GM10266 (cell line): ENCODE measurements around the gene PCDHGB5.
"Not testable (repeated sequence)": the region's sequence is repeated elsewhere in the genome, so short reads cannot be mapped to it uniquely, and the experiment has no call there.

Source experiments
- DNase-seq: peaks from one replicate; pipeline ENCODE4 v3.0.0; 2012; ENCODE audit errors: extremely low spot score
- CTCF ChIP-seq: IDR thresholded peaks from 2 replicates; pipeline ENCODE4 v1.5.1; 2012; ENCODE audit warnings: mild to moderate bottlenecking, low read depth; ENCODE audit not compliant: control insufficient read depth, insufficient read depth; ENCODE audit errors: missing control alignments

PCDHGB5 gene

GRCh38 chr5:141393267-141393666, 4.5 kb upstream of the PCDHGB5 start:
- TF ChIP-seq CTCF: no peak
- DNase-seq: no peak

- DNase-seq: not testable (repeated sequence)
Measured at GRCh38 chr5:141394401-141395187, 3.2 kb upstream of the PCDHGB5 start.

GRCh38 chr5:141398608-141399007, 861 bp downstream of the PCDHGB5 start:
- no peak for TF ChIP-seq CTCF
- no peak for DNase-seq

- TF ChIP-seq CTCF: no peak
- no peak for DNase-seq
Measured at GRCh38 chr5:141399555-141400258, 2.0 kb downstream of the PCDHGB5 start.

- peak; percentile 31 for TF ChIP-seq CTCF
Measured at GRCh38 chr5:141402553-141403243, 5.0 kb downstream of the PCDHGB5 start, which contains the start of gene PCDHGA9. PCDHGA9 (plus strand) TSS chr5:141402778; CDS start chr5:141402953, 175 bp downstream.

GRCh38 chr5:141403387-141403786, 5.6 kb downstream of the PCDHGB5 start:
- DNase-seq: no peak
- TF ChIP-seq CTCF: no peak

More at GRCh38 chr5:141402553-141403243, 5.0 kb downstream of the PCDHGB5 start, which contains the start of gene PCDHGA9:
- no peak for DNase-seq

- peak; percentile 27 for TF ChIP-seq CTCF
- not testable (repeated sequence) for DNase-seq
Measured at GRCh38 chr5:141407790-141408505, 10.2 kb downstream of the PCDHGB5 start, which contains the start of gene PCDHGB6. PCDHGB6 (plus strand) TSS chr5:141408021; CDS start chr5:141408203, 182 bp downstream.
